Mucosa of stomach (tissue), 1 donor: Measurements from ENCODE around the gene C6orf132.

ENCODE experiments used
- H3K27me3 ChIP-seq: one replicate; pipeline ENCODE4 v1.7.0; 2013; ENCODE audit warnings: mild to moderate bottlenecking, low read length; ENCODE audit not compliant: control insufficient read depth, insufficient read depth
- H3K36me3 ChIP-seq: one replicate; pipeline ENCODE4 v1.7.0; 2013; ENCODE audit warnings: low read length; ENCODE audit not compliant: control insufficient read depth, insufficient read depth
- H3K4me1 ChIP-seq: one replicate; pipeline ENCODE4 v1.7.0; 2013; ENCODE audit warnings: mild to moderate bottlenecking, low read length; ENCODE audit not compliant: control insufficient read depth, insufficient read depth
- H3K4me3 ChIP-seq: one replicate; pipeline ENCODE4 v1.7.0; 2013; ENCODE audit warnings: low read length
- H3K9ac ChIP-seq: one replicate; pipeline ENCODE4 v1.7.0; 2013; ENCODE audit warnings: mild to moderate bottlenecking, low read length, moderate library complexity
- H3K9me3 ChIP-seq: one replicate; pipeline ENCODE4 v1.7.0; 2013; ENCODE audit warnings: mild to moderate bottlenecking, low read length, moderate library complexity; ENCODE audit not compliant: control insufficient read depth
- donor health status: Pancreatic carcinoma.

Gene C6orf132

DNA sequence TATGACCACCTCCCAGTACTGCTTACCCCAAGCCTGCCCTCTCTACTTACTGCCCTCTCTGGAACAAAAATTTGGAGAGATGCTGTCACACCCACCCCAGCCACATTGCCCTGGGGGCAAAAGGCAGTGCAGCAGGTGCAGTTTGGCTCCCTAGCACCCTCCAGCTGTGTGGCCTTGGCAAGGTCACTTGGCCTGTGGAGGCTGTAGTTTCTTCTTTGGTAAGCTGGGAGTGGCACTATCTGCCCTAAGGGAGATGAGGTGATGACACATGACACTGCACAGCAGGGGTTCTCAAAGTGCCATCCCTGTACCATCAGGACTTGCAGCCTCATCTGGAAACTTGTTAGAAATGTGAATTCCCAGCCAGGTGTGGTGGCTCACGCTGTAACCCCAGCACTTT, 47.3 kb downstream of the C6orf132 start:
- Histone ChIP-seq H3K36me3 (no peaks in the 10 kb centered on the region), H3K4me3 (no peak overlapping the region)

GRCh38 chr6:42093582-42094329, 48.7 kb downstream of the C6orf132 start:
- H3K9ac ChIP-seq = peak overlapping the region; percentile 20
- H3K4me1 ChIP-seq = peaks cover 34% of the 10 kb centered on the region

More for the DNA sequence above, 47.3 kb downstream of the C6orf132 start:
- Histone ChIP-seq H3K9me3 (no peaks in the 10 kb centered on the region), H3K27me3 (no peaks in the 10 kb centered on the region), H3K9ac (no peak overlapping the region), H3K4me1 (peaks cover 48% of the 10 kb centered on the region)

DNA sequence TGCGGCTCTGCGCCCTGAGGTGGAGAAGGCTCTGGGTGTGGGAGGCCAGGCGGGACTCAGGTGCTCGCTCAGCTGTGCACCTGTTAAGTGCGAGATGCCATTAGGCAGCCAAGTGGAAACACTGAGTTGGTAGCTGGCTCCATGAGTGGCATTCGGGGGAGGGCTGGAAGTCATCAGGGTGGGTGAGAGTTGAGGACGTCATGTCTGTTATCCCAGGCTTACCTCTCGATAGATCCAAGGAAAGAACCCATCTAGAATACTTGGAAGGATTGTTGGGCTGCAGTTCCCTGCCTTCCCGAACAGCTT, 50.7 kb downstream of the C6orf132 start:
- H3K4me1 ChIP-seq = peaks cover 18% of the 10 kb centered on the region
- no peaks in the 10 kb centered on the region for H3K36me3 ChIP-seq
- no peaks in the 10 kb centered on the region for H3K27me3 ChIP-seq
- H3K9me3 ChIP-seq = no peaks in the 10 kb centered on the region
- H3K4me3 ChIP-seq = no peak overlapping the region
- no peak overlapping the region for H3K9ac ChIP-seq

More at GRCh38 chr6:42093582-42094329, 48.7 kb downstream of the C6orf132 start:
- H3K36me3 ChIP-seq = no peaks in the 10 kb centered on the region
- no peaks in the 10 kb centered on the region for H3K9me3 ChIP-seq
- no peaks in the 10 kb centered on the region for H3K27me3 ChIP-seq
- H3K4me3 ChIP-seq = no peak overlapping the region

GRCh38 chr6:42090819-42091717, 51.4 kb downstream of the C6orf132 start:
- no peaks in the 10 kb centered on the region for H3K9me3 ChIP-seq
- no peaks in the 10 kb centered on the region for H3K27me3 ChIP-seq
- H3K4me1 ChIP-seq = peaks cover 18% of the 10 kb centered on the region
- H3K4me3 ChIP-seq = no peak overlapping the region
- H3K9ac ChIP-seq = no peak overlapping the region
- no peaks in the 10 kb centered on the region for H3K36me3 ChIP-seq

- no peak overlapping the region for H3K9ac ChIP-seq
These were observed 54.3 kb downstream of the C6orf132 start for GRCh38 chr6:42088101-42088591.

GRCh38 chr6:42086046-42087035, 56.1 kb downstream of the C6orf132 start:
- no peak overlapping the region for H3K4me3 ChIP-seq
- peaks cover 7% of the 10 kb centered on the region for H3K4me1 ChIP-seq
- no peaks in the 10 kb centered on the region for H3K9me3 ChIP-seq
- H3K9ac ChIP-seq = no peak overlapping the region
- no peaks in the 10 kb centered on the region for H3K27me3 ChIP-seq
- H3K36me3 ChIP-seq = no peaks in the 10 kb centered on the region

More at GRCh38 chr6:42088101-42088591, 54.3 kb downstream of the C6orf132 start:
- Histone ChIP-seq H3K27me3 (no peaks in the 10 kb centered on the region), H3K4me3 (no peak overlapping the region), H3K36me3 (no peaks in the 10 kb centered on the region), H3K4me1 (peaks cover 7% of the 10 kb centered on the region), H3K9me3 (no peaks in the 10 kb centered on the region)

DNA sequence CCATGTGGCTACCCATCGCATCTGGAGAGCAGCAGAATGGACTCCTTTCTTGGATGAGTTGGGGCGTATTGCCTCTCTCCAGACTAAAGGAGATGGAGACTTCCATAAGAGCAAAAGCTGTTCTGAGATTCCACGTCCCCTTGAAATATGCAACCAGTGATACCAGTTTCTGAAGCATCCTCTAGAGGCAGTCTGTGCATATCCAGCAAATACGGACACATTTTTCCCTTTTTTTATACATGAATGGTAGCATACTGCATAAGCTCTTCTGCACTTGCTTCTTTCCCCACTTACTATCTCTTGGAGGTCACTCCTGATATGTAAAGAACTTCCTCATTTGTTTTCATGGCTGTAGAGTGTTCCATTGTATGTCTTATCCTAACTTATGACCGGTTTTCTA, 57.5 kb downstream of the C6orf132 start:
- H3K36me3 ChIP-seq = no peaks in the 10 kb centered on the region
- H3K9ac ChIP-seq = no peak overlapping the region
- H3K27me3 ChIP-seq = no peaks in the 10 kb centered on the region
- no peaks in the 10 kb centered on the region for H3K9me3 ChIP-seq
- peaks cover 7% of the 10 kb centered on the region for H3K4me1 ChIP-seq
- H3K4me3 ChIP-seq = no peak overlapping the region

GRCh38 chr6:42083530-42083929, 58.9 kb downstream of the C6orf132 start:
- no peak overlapping the region for H3K4me3 ChIP-seq
- H3K9ac ChIP-seq = no peak overlapping the region
- no peaks in the 10 kb centered on the region for H3K9me3 ChIP-seq
- H3K27me3 ChIP-seq = no peaks in the 10 kb centered on the region
- H3K36me3 ChIP-seq = no peaks in the 10 kb centered on the region
- peaks cover 7% of the 10 kb centered on the region for H3K4me1 ChIP-seq

GRCh38 chr6:42079941-42080464, 62.4 kb downstream of the C6orf132 start:
- Histone ChIP-seq H3K4me1 (no peaks in the 10 kb centered on the region), H3K9ac (no peak overlapping the region), H3K9me3 (no peaks in the 10 kb centered on the region), H3K27me3 (no peaks in the 10 kb centered on the region), H3K4me3 (no peak overlapping the region), H3K36me3 (no peaks in the 10 kb centered on the region)

DNA sequence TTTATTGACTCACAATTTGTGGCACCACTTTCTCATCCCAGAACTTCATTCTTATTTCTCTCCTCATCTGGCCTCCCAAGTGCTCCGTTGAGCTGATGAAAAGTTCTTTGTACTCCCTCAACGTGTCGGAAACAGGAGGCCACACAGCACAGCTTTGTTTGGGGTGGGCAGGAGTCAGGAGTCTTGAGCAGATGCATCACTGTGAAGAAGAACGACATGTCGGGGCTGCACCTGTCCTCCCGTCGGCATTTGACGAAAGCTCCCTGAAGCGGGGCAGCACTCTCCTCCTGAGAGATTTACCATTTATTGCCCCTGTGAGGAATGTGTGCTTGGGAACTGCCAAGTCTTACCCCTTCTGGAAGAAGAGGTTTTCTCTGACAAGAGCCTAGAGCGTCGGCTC, 64.0 kb downstream of the C6orf132 start:
- H3K27me3 ChIP-seq = no peaks in the 10 kb centered on the region
- H3K9me3 ChIP-seq = no peaks in the 10 kb centered on the region
- no peaks in the 10 kb centered on the region for H3K4me1 ChIP-seq
- no peak overlapping the region for H3K9ac ChIP-seq
- no peak overlapping the region for H3K4me3 ChIP-seq
- no peaks in the 10 kb centered on the region for H3K36me3 ChIP-seq

- Histone ChIP-seq H3K27me3 (no peaks in the 10 kb centered on the region), H3K9ac (no peak overlapping the region), H3K4me3 (no peak overlapping the region), H3K9me3 (no peaks in the 10 kb centered on the region), H3K36me3 (no peaks in the 10 kb centered on the region), H3K4me1 (no peaks in the 10 kb centered on the region)
These were observed 67.1 kb downstream of the C6orf132 start for GRCh38 chr6:42075159-42075838.
